ENCODE data around the gene CLEC4E.
"Not testable (repeated sequence)": the region's sequence is repeated elsewhere in the genome, so short reads cannot be mapped to it uniquely, and the experiment has no call there.

The CLEC4E gene

GRCh38 chr12:8537820-8538219 is 2.9 kb downstream of the CLEC4E start:
- DNase-seq: not testable (repeated sequence)

DNA sequence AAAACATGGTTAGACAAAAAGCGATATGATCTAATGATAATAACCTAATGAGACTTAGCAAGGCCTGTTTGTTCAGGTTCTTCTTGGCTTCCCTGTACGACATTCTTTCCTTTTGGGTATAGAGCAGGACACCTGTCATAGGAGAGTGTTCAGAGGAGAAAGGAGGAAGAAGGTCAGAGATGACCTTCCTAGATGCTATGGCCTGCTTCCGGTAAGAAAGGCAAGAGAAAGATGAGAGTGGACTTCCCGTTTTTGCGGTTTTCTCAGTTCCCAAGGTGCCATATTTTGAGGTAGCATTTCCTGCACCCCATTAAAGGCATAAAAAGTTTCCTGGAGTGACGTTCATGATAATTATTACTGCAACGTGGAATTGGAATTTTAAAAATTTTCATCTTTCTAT is 8.7 kb downstream of the CLEC4E start:
- no peak for DNase-seq

GRCh38 chr12:8527250-8528130 is 13.2 kb downstream of the CLEC4E start:
- no peak for DNase-seq

DNA sequence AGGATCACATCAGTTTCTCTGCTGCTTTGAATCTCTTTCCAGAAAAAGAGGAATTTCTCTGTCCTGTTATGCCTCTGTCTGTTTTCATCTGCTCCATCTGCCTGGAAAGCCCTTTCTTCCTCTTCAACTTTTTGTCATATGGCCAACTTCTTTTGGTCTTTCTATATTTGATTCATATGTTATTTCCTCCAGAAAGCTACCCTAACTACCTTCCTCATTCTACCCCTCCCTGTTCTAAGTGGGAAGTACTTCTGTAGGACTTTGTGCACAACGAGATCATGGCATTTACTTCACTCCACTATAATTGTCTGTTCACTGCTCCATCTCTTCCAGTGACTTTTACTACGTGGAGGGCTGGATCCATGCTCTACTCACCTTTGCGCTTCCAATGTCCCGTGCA is 21.5 kb downstream of the CLEC4E start:
- DNase-seq: no peak

GRCh38 chr12:8517971-8518370 is 22.7 kb downstream of the CLEC4E start:
- DNase-seq: no peak

DNA sequence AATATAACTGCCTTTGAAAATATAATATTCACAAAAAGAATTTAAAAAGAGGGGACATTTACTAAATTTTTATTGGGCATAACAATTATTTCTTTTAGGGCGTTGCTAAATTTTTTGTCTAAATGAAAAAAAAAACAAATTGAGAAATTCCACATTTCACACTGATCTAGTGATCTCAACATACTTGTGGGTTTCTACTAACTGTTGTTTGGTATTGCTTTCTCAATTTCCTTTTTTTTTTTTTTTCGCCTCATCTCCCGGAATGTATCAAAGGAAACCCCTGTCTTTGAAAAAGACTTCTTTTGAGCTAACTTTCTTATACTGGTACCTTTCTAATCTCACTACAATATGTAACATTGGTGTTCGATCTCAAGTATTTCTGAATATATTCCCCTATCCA is 27.4 kb downstream of the CLEC4E start, which contains the start of gene CLEC4D:
Gene CLEC4D, plus strand, starts transcription at position 248 of the 400 bp plus-strand sequence. CDS start 230 bp downstream, outside the sequence.
- no peak for DNase-seq

DNA sequence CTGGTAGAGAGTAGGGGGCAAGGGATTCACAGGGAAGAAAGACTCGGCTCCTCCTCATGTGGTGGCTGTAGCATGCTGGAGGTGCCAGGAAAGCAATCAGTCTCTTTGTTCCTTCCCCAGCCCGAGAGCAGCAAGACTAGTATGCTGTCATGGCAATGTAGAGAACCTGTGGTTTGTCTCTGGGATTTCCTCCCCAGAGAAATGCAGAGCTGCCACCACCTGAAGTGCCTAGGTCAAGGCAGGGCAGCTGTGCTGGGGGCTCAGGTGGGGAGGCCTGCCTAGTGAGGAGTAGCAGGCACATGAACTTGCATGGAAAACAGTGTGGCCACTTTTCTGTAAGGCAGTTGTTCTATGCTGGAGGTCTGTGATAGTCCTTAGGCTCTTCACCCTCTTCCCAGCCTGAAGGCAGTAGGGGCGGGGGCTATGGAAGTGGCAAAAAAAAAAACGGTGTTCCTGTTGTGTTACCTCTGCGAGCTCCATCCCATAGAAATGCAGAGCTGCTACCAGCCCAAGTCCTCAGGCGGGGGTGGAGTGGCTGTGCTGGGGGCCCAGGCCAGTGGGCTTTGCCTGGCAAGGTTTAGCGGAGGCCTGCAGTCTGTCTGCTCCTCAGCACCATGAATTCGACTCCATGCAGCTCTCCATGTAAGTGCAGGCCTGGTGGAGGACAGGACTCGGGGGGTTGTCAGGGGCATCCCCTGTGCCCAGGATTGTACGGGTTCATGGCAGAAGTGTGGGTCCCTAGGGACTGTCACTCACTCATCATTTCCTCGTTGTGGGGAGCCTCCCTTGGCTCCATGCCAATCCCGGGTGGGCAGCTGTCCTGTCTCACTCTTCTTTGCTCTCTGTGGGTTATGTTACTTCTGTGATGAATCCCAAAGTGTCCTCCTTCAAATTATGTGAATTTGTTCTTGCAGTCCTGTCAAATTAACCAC is 31.5 kb downstream of the CLEC4E start:
- no peak for DNase-seq

DNA sequence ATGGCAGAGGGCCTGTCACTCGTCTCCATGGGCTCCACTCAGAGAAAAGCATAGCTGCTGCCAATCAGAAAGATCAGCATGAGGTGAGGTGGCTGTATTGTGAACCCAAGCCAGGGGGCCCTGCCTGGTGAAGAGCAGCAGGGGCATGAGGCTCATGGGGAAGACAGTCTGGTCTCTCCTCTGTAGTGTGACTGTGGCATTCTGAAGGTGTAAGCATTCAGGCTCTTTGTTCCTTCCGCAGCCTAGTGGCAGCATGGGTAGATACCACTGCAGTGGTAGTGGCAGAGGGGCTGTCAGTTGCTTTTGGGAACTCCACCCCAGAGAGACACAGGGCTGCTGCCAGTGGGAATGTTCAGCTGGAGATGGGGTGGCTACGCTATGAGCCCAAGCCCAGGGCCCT is 32.5 kb downstream of the CLEC4E start:
- no peak for DNase-seq

GRCh38 chr12:8507596-8507995 is 33.1 kb downstream of the CLEC4E start:
- DNase-seq: no peak

DNA sequence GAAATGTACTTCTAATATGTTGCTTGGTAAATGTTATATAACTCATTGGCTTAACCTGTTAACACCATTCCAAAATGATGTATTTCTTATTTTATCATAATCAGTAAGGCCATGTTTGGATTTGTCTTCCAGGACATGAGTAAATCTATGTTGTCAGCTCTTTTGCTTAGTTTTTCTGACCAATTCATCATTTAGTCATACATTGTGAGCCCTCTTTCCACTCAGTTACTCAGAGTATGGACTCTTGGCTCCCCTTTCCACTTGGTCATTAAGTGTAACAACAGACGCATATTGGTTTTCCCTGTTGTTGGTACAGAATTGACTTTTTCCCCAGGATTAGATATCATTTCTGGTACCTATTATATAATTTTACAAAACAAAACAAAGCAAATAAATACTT is 36.4 kb downstream of the CLEC4E start:
- DNase-seq: no peak

GRCh38 chr12:8501720-8502119 is 39.0 kb downstream of the CLEC4E start:
- DNase-seq: no peak

DNA sequence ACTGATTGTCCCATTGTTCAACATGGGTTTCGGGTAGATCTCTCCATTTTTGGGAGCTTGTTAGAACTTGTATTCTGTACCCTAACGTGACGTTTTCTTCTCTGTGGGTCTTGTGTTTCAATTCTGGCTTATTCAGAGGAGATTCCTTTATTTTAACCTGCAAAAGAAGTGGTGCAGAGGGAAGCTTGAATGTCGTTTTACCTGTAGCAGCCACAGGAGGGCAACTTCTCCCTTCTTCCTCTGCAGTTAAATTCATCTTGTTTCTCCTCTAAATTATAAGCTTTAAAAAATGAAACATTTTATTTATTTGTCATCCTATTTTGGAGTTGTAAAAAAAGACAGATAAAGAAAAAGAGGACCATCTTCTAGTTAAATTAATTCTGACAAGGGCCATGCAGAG is 41.1 kb downstream of the CLEC4E start:
- DNase-seq: no peak

- not testable (repeated sequence) for DNase-seq
Observed at GRCh38 chr12:8496074-8496473, 44.6 kb downstream of the CLEC4E start.

- not testable (repeated sequence) for DNase-seq
Observed at GRCh38 chr12:8495671-8496070, 45.0 kb downstream of the CLEC4E start.

- no peak for DNase-seq
Observed at GRCh38 chr12:8493084-8493483, 47.6 kb downstream of the CLEC4E start.

DNA sequence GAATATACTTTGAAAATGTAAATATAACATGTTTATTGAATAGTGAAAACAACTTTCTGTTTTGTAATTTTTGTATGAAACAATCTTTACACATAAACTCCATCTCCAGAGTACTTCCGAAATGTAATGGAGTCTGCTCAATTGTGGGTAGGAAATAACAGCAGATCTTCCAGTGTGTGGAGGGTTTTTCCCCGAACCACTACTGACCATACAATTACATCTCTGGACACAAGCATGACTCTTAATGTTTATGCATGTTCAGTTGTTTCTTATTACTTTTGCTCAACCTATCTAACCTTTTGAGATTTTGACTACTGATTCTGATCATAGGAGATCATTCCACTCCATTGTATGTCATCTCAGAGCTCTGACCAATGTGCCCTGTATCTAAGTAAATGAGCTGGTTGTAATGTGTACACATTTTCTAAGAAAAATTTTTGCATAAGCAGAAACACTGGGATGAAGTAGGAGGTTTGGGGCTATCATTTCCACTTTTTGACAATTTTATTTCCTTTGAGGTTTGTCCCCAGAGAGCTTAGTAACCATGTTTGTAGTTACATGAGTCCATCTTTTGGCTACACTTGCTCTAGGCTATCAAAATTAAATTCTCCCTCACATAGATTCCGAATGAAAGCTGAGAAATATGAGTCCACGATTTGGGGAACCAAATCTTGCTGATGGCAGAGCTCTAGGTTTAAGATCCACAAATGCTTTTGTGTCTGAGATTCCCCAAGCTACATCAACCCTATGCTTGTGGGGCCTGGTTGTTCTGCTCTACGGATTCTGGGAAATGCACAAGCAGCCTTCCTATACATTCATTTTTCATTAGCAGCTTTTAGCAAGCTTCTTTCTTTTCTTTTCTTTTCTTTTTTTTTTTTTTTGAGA is 48.8 kb downstream of the CLEC4E start:
- no peak for DNase-seq

Measured in activated gamma-delta T cell (primary cell).